HepG2 (cell line): ENCODE measurements around the gene NAT10. TPM values are rescaled to one million over a fixed set of nuclear protein-coding genes. Genes with fewer than 3 reads are reported as not detected.

Experiments used
- ATAC-seq: fragments of 200-7000 bp; cut with Tn5 transposase; 3 replicates; pipeline ENCODE4 v1.9.1; 2020; ENCODE audit warnings: mild to moderate bottlenecking, moderate library complexity
- BruUV-seq: library from RNA; stranded (reverse); fragments of 400-500 nt; replicated peaks from 2 replicates; lab custom pipeline; 2021; lab: Mats Ljungman, UMichigan
- CTCF ChIA-PET: fragments of 300-600 bp; formaldehyde crosslinking; extraction: SDS; loops from one replicate; lab custom pipeline; 2021; ENCODE audit warnings: low total read pairs, inconsistent platforms, low intra/inter-chr PET ratio; lab: Yijun Ruan, JAX
- POLR2A ChIA-PET: fragments of 350-600 bp; sonication (Branson Sonifier 250); formaldehyde crosslinking; loops from one replicate; lab custom pipeline; 2020; ENCODE audit warnings: antibody characterized with exemption, inconsistent platforms; lab: Yijun Ruan, JAX
- DNase-seq: peaks from one replicate; pipeline ENCODE4 v3.0.0-alpha.2; 2015; ENCODE audit warnings: low spot score
- FAIRE-seq: peaks from 3 replicates; lab custom pipeline; 2011; peaks lifted over from hg19 to GRCh38; lab: Jason Lieb, UNC
- H2AFZ ChIP-seq: one replicate; pipeline ENCODE4 v1.6.1; 2011; ENCODE audit warnings: low read length, inconsistent platforms
- H3K27ac ChIP-seq: fragments of 300-600 bp; 3 replicates; pipeline ENCODE4 v1.8.0; 2011; ENCODE audit warnings: mixed run types, mild to moderate bottlenecking, mixed read lengths, low read length, inconsistent platforms; ENCODE audit not compliant: insufficient read depth; ENCODE audit errors: extremely low read length
- H3K27me3 ChIP-seq, 2 experiments: fragments of 200-600 bp in 1 of 2; 2 replicates in 1 of 2; 3 replicates in 1 of 2; pipeline versions ENCODE4 v1.6.0 to v1.8.0; 2011; ENCODE audit warnings: low read length in 2 of 2, mild to moderate bottlenecking in 2 of 2, moderate library complexity in 2 of 2, inconsistent platforms in 1 of 2; ENCODE audit not compliant: insufficient read depth in 2 of 2, control insufficient read depth in 1 of 2
- H3K36me3 ChIP-seq, 2 experiments: fragments of 200-600 bp in 1 of 2; replicated peaks in 1 of 2; 2 replicates in 1 of 2; 3 replicates in 1 of 2; pipeline versions ENCODE4 v1.5.1 to v1.8.0; 2011; ENCODE audit warnings: low read length in 2 of 2, inconsistent platforms in 1 of 2; ENCODE audit not compliant: insufficient read depth in 2 of 2, control insufficient read depth in 1 of 2
- H3K4me1 ChIP-seq: 2 replicates; pipeline ENCODE4 v1.5.1; 2012; ENCODE audit warnings: low read length, inconsistent platforms; ENCODE audit not compliant: insufficient read depth
- H3K4me2 ChIP-seq: 2 replicates; pipeline ENCODE4 v1.6.0; 2011; ENCODE audit warnings: low read depth, low read length, inconsistent platforms
- H3K4me3 ChIP-seq, 3 experiments: fragments of 200-600 bp in 1 of 3; sonication (generic), shearing (Covaris generic) in 1 of 3; replicated peaks in 1 of 3; 2 replicates each; pipeline ENCODE4 v1.5.1; 2011 to 2016; ENCODE audit warnings: low read length in 3 of 3, inconsistent platforms in 2 of 3, low read depth in 2 of 3, mild to moderate bottlenecking in 2 of 3, control low read depth in 1 of 3, mixed read lengths in 1 of 3; ENCODE audit not compliant: insufficient read depth in 1 of 3
- H3K79me2 ChIP-seq: one replicate; pipeline ENCODE4 v1.6.1; 2011; ENCODE audit warnings: low read length, inconsistent platforms; ENCODE audit not compliant: insufficient read depth
- H3K9ac ChIP-seq: 2 replicates; pipeline ENCODE4 v1.6.0; 2011; ENCODE audit warnings: mild to moderate bottlenecking, low read depth, low read length, inconsistent platforms; ENCODE audit not compliant: insufficient read depth
- H3K9me3 ChIP-seq: 2 replicates; pipeline ENCODE4 v1.5.1; 2012; ENCODE audit warnings: mild to moderate bottlenecking, low read length
- H4K20me1 ChIP-seq: 2 replicates; pipeline ENCODE4 v1.6.0; 2011; ENCODE audit warnings: inconsistent platforms, mild to moderate bottlenecking, low read length, moderate library complexity; ENCODE audit not compliant: insufficient read depth
- FOSL2 ChIP-seq: sonication (generic); formaldehyde crosslinking; IDR thresholded peaks from 2 replicates; pipeline ENCODE4 v1.4.0; 2020; ENCODE audit warnings: missing genetic modification reagents
- MAFF ChIP-seq: IDR thresholded peaks from 2 replicates; pipeline ENCODE4 v1.6.1; 2011; ENCODE audit warnings: low read depth, low read length, improper control_type of control experiment
- MAFK ChIP-seq, 2 experiments: IDR thresholded peaks in 1 of 2; conservative IDR thresholded peaks in 1 of 2; 2 replicates each; pipeline ENCODE4 v1.6.1; 2011; ENCODE audit warnings: improper control_type of control experiment in 2 of 2, low read length in 2 of 2
- MAX ChIP-seq: IDR thresholded peaks from 2 replicates; pipeline ENCODE4 v1.6.1; 2012; ENCODE audit warnings: inconsistent platforms
- MBD4 ChIP-seq: IDR thresholded peaks from 2 replicates; pipeline ENCODE4 v1.6.1; 2012; ENCODE audit warnings: low read length, inconsistent platforms, borderline replicate concordance
- MED13 ChIP-seq: sonication (generic); formaldehyde crosslinking; IDR thresholded peaks from 2 replicates; pipeline ENCODE4 v1.5.0; 2020; ENCODE audit warnings: missing genetic modification reagents
- NKX3-1 ChIP-seq: sonication (generic); formaldehyde crosslinking; IDR thresholded peaks from 2 replicates; pipeline ENCODE4 v1.5.0; 2020; ENCODE audit warnings: missing genetic modification reagents
- REL ChIP-seq: sonication (generic); formaldehyde crosslinking; conservative IDR thresholded peaks from 2 replicates; pipeline ENCODE4 v1.8.0; 2022; ENCODE audit warnings: mild to moderate bottlenecking, missing genetic modification reagents, moderate library complexity
- ZBTB3 ChIP-seq: sonication (generic); formaldehyde crosslinking; IDR thresholded peaks from 2 replicates; pipeline ENCODE4 v1.4.0; 2020; ENCODE audit warnings: low read depth, mild to moderate bottlenecking, moderate library complexity, missing genetic modification reagents, borderline replicate concordance
- ZNF18 ChIP-seq: sonication (generic); formaldehyde crosslinking; IDR thresholded peaks from 2 replicates; pipeline ENCODE4 v1.8.0; 2022; ENCODE audit warnings: mild to moderate bottlenecking, missing genetic modification reagents; ENCODE audit not compliant: insufficient replicate concordance
- ZNF652 ChIP-seq: IDR thresholded peaks from 2 replicates; pipeline ENCODE4 v1.6.1; 2016; ENCODE audit warnings: low read depth, borderline replicate concordance
- ZNF747 ChIP-seq: sonication (generic); formaldehyde crosslinking; IDR thresholded peaks from 2 replicates; pipeline ENCODE4 v1.8.1; 2023; ENCODE audit warnings: missing genetic modification reagents, mild to moderate bottlenecking, borderline replicate concordance
- WGBS: methylation state at CpG from one replicate; pipeline ENCODE4 v1.1.6; 2017; ENCODE audit warnings: low lambda C conversion rate; 5-methylcytosine and 5-hydroxymethylcytosine counted together
- in situ Hi-C: cut with HindIII; loops from 2 replicates; pipeline ENCODE4 v1.10.0; 2017; ENCODE audit warnings: low pct_unique_long_range_greater_than_20kb; ENCODE audit not compliant: extremely low pct_ligation_motif_present
- intact Hi-C: fragments of 100-400 bp; cut with micrococcal nuclease; formaldehyde crosslinking; loops from one replicate; pipeline ENCODE4 v1.10.0; 2022; ENCODE audit not compliant: unreplicated experiment
- polyA plus RNA-seq, 8 experiments: library from polyadenylated mRNA; depleted of rRNA in 3 of 8; stranded (reverse) in 7 of 8; unstranded in 1 of 8; fragments of >200 nt; fragmentation: Illumina TruSeq in 4 of 8; extraction: Trizol in 4 of 8; gene quantifications; 2 replicates each; pipeline versions ENCODE4 v1.2.1 to v1.2.3, GENCODE V29; 2011 to 2016; ENCODE audit warnings: low read depth in 4 of 8, missing spikeins in 1 of 8, mixed read lengths in 1 of 8; ENCODE audit not compliant: insufficient read depth in 1 of 8
- total RNA-seq, 5 experiments: library from RNA; depleted of rRNA; stranded (reverse); fragments of >200 nt; fragmentation: Illumina TruSeq; extraction: Trizol; gene quantifications; 2 replicates each; pipeline ENCODE4 v1.2.3, GENCODE V29; 2016; ENCODE audit warnings: low read depth in 1 of 5
- TF ChIP-seq, protein P1 (sequence below): sonication (generic); formaldehyde crosslinking; IDR thresholded peaks from 2 replicates; pipeline ENCODE4 v1.4.0; 2020; ENCODE audit warnings: missing genetic modification reagents
- TF ChIP-seq, protein P2 (sequence below): fragments of 450-650 bp; IDR thresholded peaks from 2 replicates; pipeline ENCODE4 v1.6.1; 2017
- TF ChIP-seq, protein P3 (sequence below): sonication (generic); formaldehyde crosslinking; IDR thresholded peaks from 2 replicates; pipeline ENCODE4 v1.5.0; 2020; ENCODE audit warnings: missing genetic modification reagents

NAT10 gene
- total and polyA plus RNA-seq, 2 of the 13 experiments (the other 11 are each of a cell fraction or from before 2014, with no cell fraction given), result 33.9 to 51.9 TPM

DNA sequence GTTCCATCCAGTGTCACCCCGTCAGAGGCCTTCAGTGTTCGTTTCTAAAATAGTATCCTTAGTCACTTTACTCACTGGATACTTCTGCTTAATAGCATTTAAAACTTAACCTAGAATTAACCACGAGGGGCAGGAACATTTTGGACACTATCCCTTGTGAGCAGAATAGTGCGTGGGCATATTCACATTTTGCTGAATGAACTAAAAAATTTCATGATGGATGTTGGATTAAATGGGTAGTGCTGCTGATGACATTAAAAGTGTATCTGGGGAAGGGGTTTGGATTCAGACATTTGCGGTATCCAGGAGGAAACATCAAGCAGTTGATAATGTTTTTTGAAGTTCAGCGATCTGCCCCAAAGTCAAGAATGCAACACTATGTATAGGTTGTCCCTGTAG is 750 bp upstream of the NAT10 start:
- no peaks in the 10 kb centered on the region for H4K20me1 ChIP-seq
- no TSS peak for BruUV-seq
- WGBS, result 63% methylated on average over 6 of the region's 6 CpGs
- no peaks in the 10 kb centered on the region; a peak in 1 of 5 replicates for H3K27me3 ChIP-seq
- peaks cover 6 to 34% of the 10 kb centered on the region in 2 experiments for H3K36me3 ChIP-seq
- no peaks in the 10 kb centered on the region for H3K9me3 ChIP-seq
- ChIA-PET CTCF (no interaction called here), POLR2A (interaction anchor here (0.5 to 2.2 kb wide), 11 partner anchors 10 to 1200 kb away, joined by 3 to 30 read pairs (median 4); partner anchors contain the start of genes ABTB2, APIP, CAPRIN1 and PDHX)
- H2AFZ ChIP-seq, result no peak overlapping the region
- H3K4me3 ChIP-seq, result peak overlapping the region; percentile 89 to 92 (median 91)
- H3K4me1 ChIP-seq, result peaks cover 27% of the 10 kb centered on the region
- H3K79me2 ChIP-seq, result peaks cover 35% of the 10 kb centered on the region
- ATAC-seq (no peak), DNase-seq (no peak), FAIRE-seq (no peak)
- intact Hi-C loops (loop anchor here (1.0 kb wide), 2 partner anchors 53 to 107 kb away; partner anchors contain the start of gene CAPRIN1), in situ Hi-C loops (no loop called here)
- peak overlapping the region; percentile 88 for H3K27ac ChIP-seq
- H3K4me2 ChIP-seq, result peak overlapping the region; percentile 93
- TF ChIP-seq NKX3-1 (CRISPR knock-in tag) (no peak), MED13 (CRISPR knock-in tag) (no peak), MAFF (0 out of 2 replicates have a peak, but pooled peaks have one; percentile 27), MAX (no peak), MAFK (conservative IDR thresholded peaks at IDR 0.05 in 1 of 2, IDR thresholded peaks at IDR 0.05 in 1 of 2; ENCODE audit: low read length in 2 of 2) (0 out of 4 replicates have a peak, but pooled peaks have one; percentile 15 to 16), ZNF747 (CRISPR knock-in tag) (no peak), MBD4 (peak; percentile 59; the same call in 1 of the 2 replicates), FOSL2 (CRISPR knock-in tag) (no peak), ZNF18 (CRISPR knock-in tag) (no peak), REL (CRISPR knock-in tag) (0 out of 2 replicates have a peak, but pooled peaks have one; percentile 9), ZBTB3 (CRISPR knock-in tag) (0 out of 2 replicates have a peak, but pooled peaks have one; percentile 12), ZNF652 (no peak)
- TF ChIP-seq, protein P1, sequence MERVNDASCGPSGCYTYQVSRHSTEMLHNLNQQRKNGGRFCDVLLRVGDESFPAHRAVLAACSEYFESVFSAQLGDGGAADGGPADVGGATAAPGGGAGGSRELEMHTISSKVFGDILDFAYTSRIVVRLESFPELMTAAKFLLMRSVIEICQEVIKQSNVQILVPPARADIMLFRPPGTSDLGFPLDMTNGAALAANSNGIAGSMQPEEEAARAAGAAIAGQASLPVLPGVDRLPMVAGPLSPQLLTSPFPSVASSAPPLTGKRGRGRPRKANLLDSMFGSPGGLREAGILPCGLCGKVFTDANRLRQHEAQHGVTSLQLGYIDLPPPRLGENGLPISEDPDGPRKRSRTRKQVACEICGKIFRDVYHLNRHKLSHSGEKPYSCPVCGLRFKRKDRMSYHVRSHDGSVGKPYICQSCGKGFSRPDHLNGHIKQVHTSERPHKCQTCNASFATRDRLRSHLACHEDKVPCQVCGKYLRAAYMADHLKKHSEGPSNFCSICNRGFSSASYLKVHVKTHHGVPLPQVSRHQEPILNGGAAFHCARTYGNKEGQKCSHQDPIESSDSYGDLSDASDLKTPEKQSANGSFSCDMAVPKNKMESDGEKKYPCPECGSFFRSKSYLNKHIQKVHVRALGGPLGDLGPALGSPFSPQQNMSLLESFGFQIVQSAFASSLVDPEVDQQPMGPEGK (CRISPR knock-in tag), result 0 out of 2 replicates have a peak, but pooled peaks have one; percentile 3
- TF ChIP-seq, protein P2, sequence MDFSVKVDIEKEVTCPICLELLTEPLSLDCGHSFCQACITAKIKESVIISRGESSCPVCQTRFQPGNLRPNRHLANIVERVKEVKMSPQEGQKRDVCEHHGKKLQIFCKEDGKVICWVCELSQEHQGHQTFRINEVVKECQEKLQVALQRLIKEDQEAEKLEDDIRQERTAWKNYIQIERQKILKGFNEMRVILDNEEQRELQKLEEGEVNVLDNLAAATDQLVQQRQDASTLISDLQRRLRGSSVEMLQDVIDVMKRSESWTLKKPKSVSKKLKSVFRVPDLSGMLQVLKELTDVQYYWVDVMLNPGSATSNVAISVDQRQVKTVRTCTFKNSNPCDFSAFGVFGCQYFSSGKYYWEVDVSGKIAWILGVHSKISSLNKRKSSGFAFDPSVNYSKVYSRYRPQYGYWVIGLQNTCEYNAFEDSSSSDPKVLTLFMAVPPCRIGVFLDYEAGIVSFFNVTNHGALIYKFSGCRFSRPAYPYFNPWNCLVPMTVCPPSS, result no peak
- TF ChIP-seq, protein P3, sequence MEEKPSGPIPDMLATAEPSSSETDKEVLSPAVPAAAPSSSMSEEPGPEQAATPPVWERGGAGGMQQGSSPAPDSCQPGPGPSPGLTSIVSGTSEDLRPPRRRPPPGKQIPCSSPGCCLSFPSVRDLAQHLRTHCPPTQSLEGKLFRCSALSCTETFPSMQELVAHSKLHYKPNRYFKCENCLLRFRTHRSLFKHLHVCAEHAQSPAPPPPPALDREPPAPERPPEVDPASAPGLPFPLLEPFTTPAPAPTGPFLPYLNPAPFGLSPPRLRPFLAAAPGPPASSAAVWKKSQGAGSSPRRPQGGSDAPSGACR (CRISPR knock-in tag), result no peak
- peak overlapping the region; percentile 97 for H3K9ac ChIP-seq
